CD4-positive, alpha-beta T cell treated with Interferon alpha-2 for 1 hour (primary cell): ENCODE results near the gene SAMD9.
"Not testable (repeated sequence)": the region's sequence is repeated elsewhere in the genome, so short reads cannot be mapped to it uniquely, and the experiment has no call there.

Source experiments
- DNase-seq, 2 donors: peaks; one replicate each; pipeline ENCODE4 v3.0.0-alpha.2; 2020 to 2022

SAMD9 gene

DNA sequence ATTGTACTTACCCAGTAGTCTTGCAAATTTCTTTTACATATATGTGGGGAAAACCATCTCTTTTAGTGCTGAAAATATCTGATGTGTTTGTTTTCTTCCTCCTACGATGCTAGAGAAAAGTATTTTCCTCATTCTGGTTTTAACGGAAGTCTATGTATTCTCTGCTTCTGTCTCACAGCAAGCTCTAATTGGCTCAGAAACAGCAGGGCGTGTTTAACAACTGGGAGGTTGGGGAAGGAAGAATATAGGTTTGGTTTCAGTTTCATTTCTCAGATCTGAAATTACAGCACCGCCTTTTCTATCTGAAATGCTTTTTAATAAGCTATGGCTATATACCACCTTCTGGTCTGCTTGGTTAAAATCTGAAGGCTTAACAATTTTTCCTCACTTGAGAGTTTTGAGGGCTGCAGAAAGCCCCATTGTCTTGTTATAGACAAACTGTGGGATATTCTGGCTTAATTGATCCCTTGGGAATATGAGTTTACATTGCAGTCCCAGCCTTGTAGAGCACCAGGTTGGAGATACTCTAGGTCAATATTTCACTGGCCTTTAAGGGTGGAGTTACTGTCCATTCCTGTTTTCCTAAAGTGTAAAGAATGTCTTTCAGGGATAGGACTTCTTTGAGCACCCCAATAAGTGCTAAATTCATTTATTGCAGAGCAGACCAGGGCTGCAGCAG, at the start of gene SAMD9:
SAMD9 (minus strand) TSS at position 128 of the 679 bp plus-strand sequence. CDS start 11,882 bp downstream, outside the sequence.
- peak; percentile 86 to 94 for DNase-seq

GRCh38 chr7:93165447-93165846, 47.7 kb upstream of the SAMD9 start:
- DNase-seq, result peak in 1 of 2 donors; percentile 73

DNA sequence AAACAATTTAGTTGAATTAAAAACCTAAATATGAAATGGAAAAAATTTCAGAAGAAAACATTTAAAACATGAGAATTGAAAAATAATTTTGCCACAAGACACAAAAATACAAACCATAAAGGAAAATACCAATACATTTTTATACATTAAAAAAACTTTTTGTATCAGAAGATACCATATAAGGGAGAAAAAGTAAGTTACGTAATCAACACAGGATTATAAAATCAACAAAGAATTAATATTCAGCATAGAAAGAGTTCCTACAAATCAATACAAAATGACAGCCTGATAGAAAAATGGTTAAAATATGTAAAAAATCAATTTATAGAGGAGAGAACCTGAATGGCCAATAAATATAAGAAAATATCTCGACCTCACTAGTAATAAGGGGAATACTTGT, 47.0 kb upstream of the SAMD9 start:
- no peak for DNase-seq

DNA sequence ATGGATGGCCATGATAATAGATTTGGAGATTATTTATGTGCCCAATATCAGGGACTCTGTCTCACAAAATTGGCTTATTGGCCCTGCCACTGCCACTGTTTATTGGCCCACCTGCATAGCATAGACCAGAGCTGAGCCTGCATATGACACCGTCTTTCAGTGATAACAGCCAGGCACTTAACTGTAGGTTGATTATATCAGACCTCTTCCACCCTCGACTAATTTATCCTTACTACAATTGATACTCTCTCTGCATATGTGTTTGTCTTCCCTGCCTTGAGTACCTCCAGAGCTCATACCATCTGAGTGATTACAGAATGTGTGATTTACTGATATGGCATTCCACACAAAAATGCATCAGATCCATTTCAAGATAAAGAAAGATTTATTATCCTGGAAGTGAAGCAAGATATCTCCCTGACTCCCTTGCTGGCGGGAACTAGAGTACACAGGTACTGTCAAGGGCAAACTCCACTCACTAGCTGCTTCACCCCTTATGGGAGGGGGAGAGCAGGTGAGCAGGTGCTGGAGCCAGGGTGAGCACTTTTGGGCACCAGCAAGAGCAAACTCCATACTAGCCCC, 43.5 kb upstream of the SAMD9 start:
- no peak for DNase-seq

DNA sequence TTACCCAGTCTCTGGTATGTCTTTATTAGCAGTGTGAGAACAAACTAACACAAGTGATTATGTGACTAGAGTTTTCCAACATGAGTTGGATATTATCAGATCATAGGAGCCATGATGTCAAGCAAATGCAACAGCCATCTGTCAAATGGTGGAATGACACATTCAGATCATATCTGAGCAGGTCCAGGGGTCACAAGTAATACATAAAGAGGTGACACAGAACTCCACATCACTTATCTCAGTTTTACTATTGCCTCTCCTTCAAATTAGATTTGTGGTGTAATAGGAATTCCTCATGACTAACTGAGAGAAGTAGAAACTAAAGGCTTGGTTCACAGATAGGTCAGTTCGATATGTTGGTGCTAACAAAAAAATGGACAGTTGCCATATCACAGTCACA, 42.6 kb upstream of the SAMD9 start:
- no peak for DNase-seq

DNA sequence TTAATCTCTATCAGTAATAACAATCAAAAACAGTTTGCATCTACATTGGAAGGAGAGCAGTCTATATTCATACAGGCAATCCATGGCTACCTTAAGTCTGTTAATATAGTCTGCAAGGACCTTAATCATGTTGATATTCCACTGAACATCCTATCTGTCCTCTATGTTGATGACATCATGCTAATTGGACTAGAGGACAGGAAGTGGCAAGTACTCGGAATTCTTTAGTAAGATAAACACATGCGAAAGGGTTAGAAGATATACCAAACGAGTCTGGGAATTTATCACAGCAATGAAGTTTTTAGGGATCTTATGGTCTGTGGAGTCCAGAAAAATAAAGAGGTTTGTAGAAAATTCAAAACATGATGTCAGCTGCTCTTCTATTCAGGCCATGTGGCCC, 41.7 kb upstream of the SAMD9 start:
- DNase-seq, result no peak

DNA sequence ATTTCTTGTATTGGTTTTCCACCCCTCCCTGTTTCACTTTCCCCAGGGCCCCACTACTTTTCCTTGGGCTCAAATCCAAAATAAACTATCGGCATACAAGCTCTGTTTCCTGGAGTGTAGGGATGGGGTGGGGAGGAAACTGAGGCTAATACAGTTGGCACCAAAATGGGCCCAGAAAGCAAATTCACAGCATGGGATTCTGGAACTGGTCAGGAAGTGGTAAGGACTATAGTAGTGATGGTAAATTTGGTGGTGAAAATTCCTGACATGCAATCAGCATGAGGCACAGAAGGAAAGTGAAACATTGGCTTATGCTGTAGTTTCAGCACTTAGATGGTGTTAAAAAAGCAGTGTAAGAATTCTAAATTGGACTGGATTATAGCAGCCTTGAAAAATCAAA, 39.1 kb upstream of the SAMD9 start:
- no peak for DNase-seq

DNA sequence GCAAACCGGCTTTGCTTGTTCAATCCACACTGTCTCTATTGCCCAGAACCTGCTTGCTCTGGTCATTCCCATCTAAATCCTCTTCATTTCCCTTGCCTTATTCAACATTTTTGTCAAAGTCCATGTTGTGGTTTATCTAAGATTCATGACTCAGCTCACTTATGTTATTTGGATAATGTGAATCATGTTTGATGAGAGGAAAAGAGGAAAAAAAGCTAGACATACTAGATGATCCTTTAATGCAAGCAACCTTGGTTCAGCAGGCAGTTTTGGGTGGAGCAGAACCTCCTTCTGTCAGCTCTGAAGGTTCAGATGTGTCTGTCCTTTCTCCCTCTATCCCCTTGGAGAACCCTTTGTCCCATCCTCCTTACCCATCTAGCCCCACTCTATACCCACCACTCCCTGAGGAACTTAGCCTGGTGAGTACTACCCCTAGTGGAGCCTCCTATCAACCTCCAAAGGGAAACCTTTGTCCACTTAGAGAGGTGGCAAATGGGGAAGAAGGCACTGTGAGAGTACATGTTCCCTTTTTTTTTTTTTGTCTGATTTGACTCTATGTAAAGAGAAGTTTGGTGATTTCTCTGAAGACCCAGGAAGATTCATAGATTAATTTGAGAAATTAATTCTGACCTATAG, 32.5 kb upstream of the SAMD9 start:
- DNase-seq, result no peak

DNA sequence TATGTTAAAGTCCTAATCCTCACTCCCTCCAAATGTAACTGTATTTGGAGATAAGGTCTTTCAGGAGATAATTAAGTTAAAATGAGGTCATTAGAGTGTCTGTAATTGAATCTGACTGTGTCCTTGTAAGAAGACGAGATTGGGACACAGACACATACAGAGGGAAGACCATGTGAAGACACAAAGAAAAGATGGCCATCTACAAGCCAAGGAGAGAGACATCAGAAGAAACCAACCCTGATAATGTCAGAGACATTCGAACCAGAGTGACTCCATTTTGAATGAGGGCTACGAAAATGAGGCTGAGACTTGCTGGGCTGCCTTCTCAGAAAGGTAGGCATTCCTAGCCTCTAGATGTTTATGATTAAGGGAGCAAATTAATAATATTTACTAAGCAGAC, 30.9 kb upstream of the SAMD9 start:
- DNase-seq, result no peak

- DNase-seq, result peak; percentile 43 to 73
Observed at GRCh38 chr7:93148144-93148543, 30.4 kb upstream of the SAMD9 start, which contains the start of gene SAMD9L. TSS of gene SAMD9L (minus strand) at chr7:93148385. CDS start at chr7:93135971, 12,414 bp downstream.

DNA sequence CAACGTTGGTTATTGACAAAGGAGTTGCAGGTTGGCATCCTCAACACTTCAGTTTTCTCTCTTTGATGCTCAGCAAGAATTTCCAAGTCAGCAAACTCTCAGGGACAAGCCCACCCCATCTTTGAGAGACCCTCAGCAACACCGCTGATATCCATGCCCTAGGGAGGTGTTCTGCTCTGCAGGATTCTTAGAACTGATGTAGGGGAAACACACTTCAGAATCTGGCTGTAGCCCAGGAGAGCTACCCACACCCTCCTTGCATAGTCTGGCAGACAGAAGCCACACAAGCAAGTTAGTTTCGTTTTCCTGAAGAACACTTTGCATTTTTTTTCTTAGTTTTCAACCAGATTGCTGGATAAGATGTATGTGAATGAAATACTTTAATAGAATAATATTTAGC, 29.6 kb upstream of the SAMD9 start:
- DNase-seq, result peak; percentile 82 to 88

DNA sequence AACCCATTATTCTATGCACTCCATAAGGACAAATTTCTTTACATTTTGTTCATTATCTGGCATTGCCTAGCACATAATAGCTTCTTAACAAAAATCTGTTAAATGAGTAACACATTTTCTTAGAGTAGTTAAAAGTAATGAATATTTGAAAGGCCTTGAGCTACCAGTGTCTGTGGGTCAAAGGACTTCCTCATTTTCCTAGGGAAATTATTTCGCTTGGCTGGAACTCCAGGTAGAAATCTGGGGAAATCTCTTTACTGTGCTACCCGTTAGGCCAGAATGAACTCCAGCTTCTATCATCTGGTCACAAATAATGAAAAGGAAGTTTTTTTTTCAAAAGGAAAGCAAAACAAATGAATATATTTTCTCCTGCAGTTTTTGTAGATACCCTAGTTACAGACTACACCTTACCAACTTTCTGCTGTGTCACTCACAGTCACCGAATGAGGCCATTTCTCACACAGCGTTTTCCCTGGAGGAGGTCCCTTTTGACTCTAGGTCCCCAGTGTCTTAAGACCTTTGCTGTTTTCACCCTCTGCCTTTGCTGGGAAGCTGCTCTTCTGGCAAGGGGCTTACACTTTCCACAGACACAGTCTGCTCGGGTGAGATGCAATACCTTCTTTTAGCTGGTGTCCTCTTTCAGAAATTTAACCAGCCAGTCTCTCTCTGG, 28.8 kb upstream of the SAMD9 start:
- DNase-seq, result peak; percentile 29 to 38

- DNase-seq, result no peak
Observed at GRCh38 chr7:93146036-93146435, 28.3 kb upstream of the SAMD9 start.

- DNase-seq, result peak in 1 of 2 donors; percentile 45
Observed at GRCh38 chr7:93145354-93145753, 27.6 kb upstream of the SAMD9 start.

GRCh38 chr7:93142127-93142526, 24.3 kb upstream of the SAMD9 start:
- DNase-seq, result no peak

DNA sequence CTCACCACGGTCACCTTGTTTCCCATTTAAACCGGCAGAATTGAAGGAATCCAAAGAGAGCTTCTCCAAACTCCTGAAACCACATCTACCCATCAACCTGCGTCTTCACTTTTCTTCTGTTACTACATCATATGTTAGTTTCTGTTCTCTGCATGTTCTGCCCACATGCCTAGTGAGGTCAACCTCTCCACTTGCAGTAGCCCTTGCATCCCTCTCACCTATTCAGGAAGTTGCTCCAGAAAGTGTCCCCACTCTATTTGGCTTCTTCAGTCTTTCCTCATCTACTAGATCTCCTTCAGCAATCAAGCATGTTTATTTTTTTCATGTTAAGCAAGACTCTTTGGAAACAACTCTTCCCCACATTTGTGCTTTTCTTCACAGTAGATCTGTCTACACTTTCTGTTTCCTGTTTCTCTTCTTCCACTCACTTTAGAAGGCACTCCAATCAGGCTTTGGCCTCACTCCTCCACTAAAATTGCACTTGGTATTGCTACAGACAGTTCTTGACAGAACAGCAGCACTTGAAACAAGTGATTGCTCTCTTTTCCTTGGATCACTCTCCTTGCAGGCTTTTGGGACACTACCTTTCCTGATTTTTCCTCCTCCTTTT, 22.9 kb upstream of the SAMD9 start:
- no peak for DNase-seq

GRCh38 chr7:93138576-93138975, 20.8 kb upstream of the SAMD9 start:
- DNase-seq, result no peak

DNA sequence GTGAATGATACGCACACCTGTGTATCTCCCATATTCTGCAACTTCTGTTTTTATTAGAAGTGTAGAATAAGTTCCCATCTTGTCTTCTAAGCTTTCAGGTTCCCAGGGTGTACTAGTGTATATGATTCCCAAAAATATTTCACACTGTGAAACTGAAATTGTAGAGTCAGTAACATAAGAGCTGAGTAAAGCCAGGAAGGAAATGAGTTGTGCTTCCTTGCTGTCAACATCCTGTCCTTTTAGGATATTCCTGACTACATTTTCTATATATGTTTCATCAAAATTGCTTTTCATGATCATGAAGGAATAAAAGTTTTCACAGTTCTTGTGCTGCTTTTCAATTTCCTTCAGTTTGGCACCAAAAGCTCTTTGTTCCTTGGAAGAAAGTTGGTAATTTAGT, 15.2 kb upstream of the SAMD9 start:
- no peak for DNase-seq

DNA sequence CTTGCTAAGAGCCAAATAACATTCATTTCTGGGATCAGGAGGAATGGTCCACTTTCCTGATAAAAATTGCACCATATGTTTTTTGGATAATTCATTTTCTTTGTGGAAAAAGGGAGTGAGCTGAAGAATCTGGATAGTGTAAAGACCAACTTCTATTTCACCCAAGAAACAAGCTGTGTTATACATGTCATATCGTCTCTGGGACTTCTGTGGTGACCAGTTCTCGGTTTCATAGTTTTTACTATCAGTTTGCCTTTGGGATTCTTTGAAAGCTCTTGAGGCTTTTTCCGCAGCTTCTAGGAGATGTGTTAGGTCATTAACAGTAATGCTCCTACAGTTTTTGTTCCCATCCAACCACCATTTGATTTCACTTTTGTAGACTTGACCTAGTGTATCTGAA, 14.4 kb upstream of the SAMD9 start:
- DNase-seq, result no peak

DNA sequence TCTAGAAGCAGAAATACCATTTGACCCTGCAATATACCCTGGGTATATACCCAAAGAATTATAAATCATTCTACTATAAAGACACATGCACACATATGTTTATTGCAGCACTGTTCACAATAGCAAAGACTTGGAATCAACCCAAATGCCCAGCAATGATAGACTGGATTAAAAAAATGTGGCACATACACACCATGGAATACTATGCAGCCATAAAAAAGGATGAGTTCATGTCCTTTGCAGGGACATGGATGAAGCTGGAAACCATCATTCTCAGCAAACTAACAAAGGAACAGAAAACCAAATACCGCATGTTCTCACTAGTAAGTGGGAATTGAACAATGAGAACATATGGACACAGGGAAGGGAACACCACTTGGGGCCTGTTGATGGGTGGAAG, 9.2 kb upstream of the SAMD9 start:
- not testable (repeated sequence) for DNase-seq

- not testable (repeated sequence) for DNase-seq
Observed at GRCh38 chr7:93123532-93123931, 5.8 kb upstream of the SAMD9 start.

- DNase-seq, result no peak
Observed at GRCh38 chr7:93120592-93121549, 3.1 kb upstream of the SAMD9 start.
